ENCODE measurements around the gene KANSL1.

Gene KANSL1

GRCh38 chr17:46000757-46001156 is 192.5 kb downstream of the KANSL1 start:
- H3K4me3 ChIP-seq (ENCODE audit: severe bottlenecking), result no peak overlapping the region
- no peaks in the 10 kb centered on the region for H3K9me3 ChIP-seq (ENCODE audit: severe bottlenecking)
- no peak for TF ChIP-seq CTCF (IDR thresholded peaks at IDR 0.05; ENCODE audit: poor library complexity, severe bottlenecking)
- H3K27ac ChIP-seq (ENCODE audit: poor library complexity, severe bottlenecking), result no peak overlapping the region
- DNase-seq (ENCODE audit: low spot score) (no peak), ATAC-seq (ENCODE audit: low read depth) (no peak)
- no peaks in the 10 kb centered on the region for H3K36me3 ChIP-seq (ENCODE audit: low read depth)
- H3K27me3 ChIP-seq (ENCODE audit: insufficient read depth, poor library complexity, severe bottlenecking), result no peaks in the 10 kb centered on the region
- no peaks in the 10 kb centered on the region for H3K4me1 ChIP-seq (ENCODE audit: insufficient read depth, poor library complexity, severe bottlenecking)

- H3K9me3 ChIP-seq (ENCODE audit: severe bottlenecking), result no peaks in the 10 kb centered on the region
- no peaks in the 10 kb centered on the region for H3K36me3 ChIP-seq (ENCODE audit: low read depth)
- ATAC-seq (ENCODE audit: low read depth) (no peak), DNase-seq (ENCODE audit: low spot score) (no peak)
- no peak for TF ChIP-seq CTCF (IDR thresholded peaks at IDR 0.05; ENCODE audit: poor library complexity, severe bottlenecking)
- H3K4me1 ChIP-seq (ENCODE audit: insufficient read depth, poor library complexity, severe bottlenecking), result no peaks in the 10 kb centered on the region
- no peaks in the 10 kb centered on the region for H3K27me3 ChIP-seq (ENCODE audit: insufficient read depth, poor library complexity, severe bottlenecking)
- H3K4me3 ChIP-seq (ENCODE audit: severe bottlenecking), result no peak overlapping the region
- no peak overlapping the region for H3K27ac ChIP-seq (ENCODE audit: poor library complexity, severe bottlenecking)
These were observed 192.9 kb downstream of the KANSL1 start for GRCh38 chr17:46000292-46000691.

GRCh38 chr17:45999900-46000290 is 193.3 kb downstream of the KANSL1 start:
- no peak for ATAC-seq (ENCODE audit: low read depth)
- Histone ChIP-seq H3K27ac (ENCODE audit: poor library complexity, severe bottlenecking) (no peak overlapping the region), H3K4me1 (ENCODE audit: insufficient read depth, poor library complexity, severe bottlenecking) (no peaks in the 10 kb centered on the region), H3K4me3 (ENCODE audit: severe bottlenecking) (no peak overlapping the region), H3K36me3 (ENCODE audit: low read depth) (no peaks in the 10 kb centered on the region), H3K9me3 (ENCODE audit: severe bottlenecking) (no peaks in the 10 kb centered on the region), H3K27me3 (ENCODE audit: insufficient read depth, poor library complexity, severe bottlenecking) (no peaks in the 10 kb centered on the region)
- DNase-seq (ENCODE audit: low spot score), result no peak
- TF ChIP-seq CTCF (IDR thresholded peaks at IDR 0.05; ENCODE audit: poor library complexity, severe bottlenecking), result no peak

- Histone ChIP-seq H3K27me3 (ENCODE audit: insufficient read depth, poor library complexity, severe bottlenecking) (no peaks in the 10 kb centered on the region), H3K4me1 (ENCODE audit: insufficient read depth, poor library complexity, severe bottlenecking) (no peaks in the 10 kb centered on the region), H3K9me3 (ENCODE audit: severe bottlenecking) (no peaks in the 10 kb centered on the region), H3K4me3 (ENCODE audit: severe bottlenecking) (no peak within 1 kb of the TSS), H3K36me3 (ENCODE audit: low read depth) (no peaks in the 10 kb centered on the region), H3K27ac (ENCODE audit: poor library complexity, severe bottlenecking) (no peak within 1 kb of the TSS)
- no peak for ATAC-seq (ENCODE audit: low read depth)
- TF ChIP-seq CTCF (IDR thresholded peaks at IDR 0.05; ENCODE audit: poor library complexity, severe bottlenecking), result no peak
- no peak for DNase-seq (ENCODE audit: low spot score)
These were observed 194.0 kb downstream of the KANSL1 start, which contains the start of gene STH for GRCh38 chr17:45998987-45999899. Gene STH, plus strand, starts transcription at chr17:45999250. Its CDS starts 30 bp downstream, at chr17:45999280.

- no peak overlapping the region for H3K27ac ChIP-seq (ENCODE audit: poor library complexity, severe bottlenecking)
- no peak overlapping the region for H3K4me3 ChIP-seq (ENCODE audit: severe bottlenecking)
- ATAC-seq (ENCODE audit: low read depth) (no peak), DNase-seq (ENCODE audit: low spot score) (no peak)
- no peaks in the 10 kb centered on the region for H3K4me1 ChIP-seq (ENCODE audit: insufficient read depth, poor library complexity, severe bottlenecking)
- no peak for TF ChIP-seq CTCF (IDR thresholded peaks at IDR 0.05; ENCODE audit: poor library complexity, severe bottlenecking)
- no peaks in the 10 kb centered on the region for H3K36me3 ChIP-seq (ENCODE audit: low read depth)
- H3K27me3 ChIP-seq (ENCODE audit: insufficient read depth, poor library complexity, severe bottlenecking), result no peaks in the 10 kb centered on the region
- H3K9me3 ChIP-seq (ENCODE audit: severe bottlenecking), result no peaks in the 10 kb centered on the region
These were observed 195.6 kb downstream of the KANSL1 start for GRCh38 chr17:45997624-45998023.

All from RWPE2 (cell line).